Right atrium auricular region (tissue), 2 donors: Measurements from ENCODE around the gene SHMT2. TPM values are rescaled to one million over a fixed set of nuclear protein-coding genes. Genes with fewer than 3 reads are reported as not detected.
A peak's percentile ranks its signal among the peaks of the same experiment; 100 is the strongest.

Experiments
- DNase-seq: peaks from one replicate; pipeline ENCODE4 v3.0.0-alpha.2; 2019; ENCODE audit warnings: low spot score
- H3K27ac ChIP-seq, 2 donors: fragments of 200-600 bp; sonication (generic); 1 replicate in 1 of 2; 2 replicates in 1 of 2; pipeline ENCODE4 v1.5.1; 2016 to 2019
- H3K27me3 ChIP-seq, 2 donors: fragments of 200-600 bp; sonication (generic); one replicate each; pipeline versions ENCODE4 v1.5.1 to v1.6.0; 2017 to 2019
- H3K36me3 ChIP-seq: fragments of 200-600 bp; sonication (generic); one replicate; pipeline ENCODE4 v1.5.1; 2016
- H3K4me1 ChIP-seq, 2 donors: fragments of 200-600 bp; sonication (generic); one replicate each; pipeline versions ENCODE4 v1.5.1 to v1.6.0; 2017 to 2019
- H3K4me3 ChIP-seq, 2 donors: fragments of 200-600 bp; sonication (generic); 1 replicate in 1 of 2; 2 replicates in 1 of 2; pipeline ENCODE4 v1.5.1; 2017 to 2019; ENCODE audit warnings: mild to moderate bottlenecking in 1 of 2, moderate library complexity in 1 of 2
- H3K9me3 ChIP-seq, 2 donors: fragments of 200-600 bp; sonication (generic); one replicate each; pipeline ENCODE4 v1.5.1; 2019
- total RNA-seq, 2 donors: library from RNA; depleted of rRNA; stranded (reverse); fragments of >200 nt; gene quantifications; one replicate each; pipeline ENCODE4 v1.1.0, GENCODE V29; 2016
- TF ChIP-seq, protein P1 (sequence below), 2 donors: fragments of 200-600 bp; sonication (generic); IDR thresholded peaks; one replicate each; pipeline ENCODE4 v1.5.1; 2019; ENCODE audit warnings: antibody characterized with exemption in 2 of 2

Gene SHMT2
- total RNA-seq, 2 donors from 2014 or later: 16.6 to 33.0 TPM

DNA sequence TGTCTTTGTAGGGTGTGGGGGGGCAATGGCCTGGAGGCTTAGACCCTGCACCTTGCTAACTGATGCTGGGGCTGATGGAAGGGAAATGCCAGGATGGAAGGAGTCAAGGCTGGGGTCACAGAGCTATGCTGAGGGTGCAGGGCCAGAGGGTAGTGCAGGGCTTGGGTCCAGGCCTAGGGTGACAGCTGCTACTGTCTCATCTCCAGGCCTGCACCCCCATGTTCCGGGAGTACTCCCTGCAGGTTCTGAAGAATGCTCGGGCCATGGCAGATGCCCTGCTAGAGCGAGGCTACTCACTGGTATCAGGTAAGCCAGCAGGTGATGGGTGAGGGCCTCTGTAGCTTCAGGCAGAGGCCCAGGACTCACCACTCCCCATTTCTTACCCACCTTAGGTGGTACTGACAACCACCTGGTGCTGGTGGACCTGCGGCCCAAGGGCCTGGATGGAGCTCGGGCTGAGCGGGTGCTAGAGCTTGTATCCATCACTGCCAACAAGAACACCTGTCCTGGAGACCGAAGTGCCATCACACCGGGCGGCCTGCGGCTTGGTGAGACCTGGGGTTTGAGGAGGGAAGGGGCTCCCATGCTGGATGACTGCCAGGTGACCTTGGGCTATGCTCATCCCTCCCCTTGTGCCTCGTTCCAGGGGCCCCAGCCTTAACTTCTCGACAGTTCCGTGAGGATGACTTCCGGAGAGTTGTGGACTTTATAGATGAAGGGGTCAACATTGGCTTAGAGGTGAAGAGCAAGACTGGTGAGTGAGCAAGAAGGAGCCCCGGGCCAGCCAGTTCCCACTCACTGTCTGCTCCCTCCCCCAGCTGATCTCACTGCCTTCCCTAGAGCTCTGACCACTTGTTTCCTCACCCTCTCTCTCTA is 4.1 kb downstream of the SHMT2 start:
- peaks cover 0 to 12% of the 10 kb centered on the region in 2 donors for H3K27me3 ChIP-seq
- no peak overlapping the region for H3K4me3 ChIP-seq
- H3K36me3 ChIP-seq: peaks cover 29% of the 10 kb centered on the region
- H3K4me1 ChIP-seq: peaks cover 0 to 52% of the 10 kb centered on the region in 2 donors
- H3K9me3 ChIP-seq: no peaks in the 10 kb centered on the region
- DNase-seq: no peak
- peak overlapping the region; percentile 41 to 71 for H3K27ac ChIP-seq
- TF ChIP-seq, protein P1, sequence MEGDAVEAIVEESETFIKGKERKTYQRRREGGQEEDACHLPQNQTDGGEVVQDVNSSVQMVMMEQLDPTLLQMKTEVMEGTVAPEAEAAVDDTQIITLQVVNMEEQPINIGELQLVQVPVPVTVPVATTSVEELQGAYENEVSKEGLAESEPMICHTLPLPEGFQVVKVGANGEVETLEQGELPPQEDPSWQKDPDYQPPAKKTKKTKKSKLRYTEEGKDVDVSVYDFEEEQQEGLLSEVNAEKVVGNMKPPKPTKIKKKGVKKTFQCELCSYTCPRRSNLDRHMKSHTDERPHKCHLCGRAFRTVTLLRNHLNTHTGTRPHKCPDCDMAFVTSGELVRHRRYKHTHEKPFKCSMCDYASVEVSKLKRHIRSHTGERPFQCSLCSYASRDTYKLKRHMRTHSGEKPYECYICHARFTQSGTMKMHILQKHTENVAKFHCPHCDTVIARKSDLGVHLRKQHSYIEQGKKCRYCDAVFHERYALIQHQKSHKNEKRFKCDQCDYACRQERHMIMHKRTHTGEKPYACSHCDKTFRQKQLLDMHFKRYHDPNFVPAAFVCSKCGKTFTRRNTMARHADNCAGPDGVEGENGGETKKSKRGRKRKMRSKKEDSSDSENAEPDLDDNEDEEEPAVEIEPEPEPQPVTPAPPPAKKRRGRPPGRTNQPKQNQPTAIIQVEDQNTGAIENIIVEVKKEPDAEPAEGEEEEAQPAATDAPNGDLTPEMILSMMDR (IDR thresholded peaks at IDR 0.05): no peak

DNA sequence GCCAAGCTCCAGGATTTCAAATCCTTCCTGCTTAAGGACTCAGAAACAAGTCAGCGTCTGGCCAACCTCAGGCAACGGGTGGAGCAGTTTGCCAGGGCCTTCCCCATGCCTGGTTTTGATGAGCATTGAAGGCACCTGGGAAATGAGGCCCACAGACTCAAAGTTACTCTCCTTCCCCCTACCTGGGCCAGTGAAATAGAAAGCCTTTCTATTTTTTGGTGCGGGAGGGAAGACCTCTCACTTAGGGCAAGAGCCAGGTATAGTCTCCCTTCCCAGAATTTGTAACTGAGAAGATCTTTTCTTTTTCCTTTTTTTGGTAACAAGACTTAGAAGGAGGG is 4.7 kb downstream of the SHMT2 start:
- Histone ChIP-seq H3K27me3 (peaks cover 0 to 12% of the 10 kb centered on the region in 2 donors), H3K36me3 (peaks cover 29% of the 10 kb centered on the region), H3K4me1 (peaks cover 0 to 54% of the 10 kb centered on the region in 2 donors), H3K9me3 (no peaks in the 10 kb centered on the region), H3K4me3 (no peak overlapping the region), H3K27ac (peak overlapping the region; percentile 41 to 71)
- DNase-seq: no peak
- TF ChIP-seq, protein P1 (IDR thresholded peaks at IDR 0.05): no peak

DNA sequence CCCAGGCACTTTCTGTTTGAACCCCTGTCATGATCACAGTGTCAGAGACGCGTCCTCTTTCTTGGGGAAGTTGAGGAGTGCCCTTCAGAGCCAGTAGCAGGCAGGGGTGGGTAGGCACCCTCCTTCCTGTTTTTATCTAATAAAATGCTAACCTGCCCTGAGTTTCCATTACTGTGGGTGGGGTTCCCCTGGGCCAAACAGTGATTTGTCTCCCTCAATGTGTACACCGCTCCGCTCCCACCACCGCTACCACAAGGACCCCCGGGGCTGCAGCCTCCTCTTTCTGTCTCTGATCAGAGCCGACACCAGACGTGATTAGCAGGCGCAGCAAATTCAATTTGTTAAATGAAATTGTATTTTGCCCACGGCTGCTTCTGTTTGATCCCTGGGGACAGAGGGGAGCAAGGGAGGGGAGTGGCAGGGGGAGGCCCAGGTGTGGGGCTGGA is 5.1 kb downstream of the SHMT2 start:
- Histone ChIP-seq H3K27ac (peak overlapping the region; percentile 41 to 71), H3K4me1 (peaks cover 0 to 55% of the 10 kb centered on the region in 2 donors)

DNA sequence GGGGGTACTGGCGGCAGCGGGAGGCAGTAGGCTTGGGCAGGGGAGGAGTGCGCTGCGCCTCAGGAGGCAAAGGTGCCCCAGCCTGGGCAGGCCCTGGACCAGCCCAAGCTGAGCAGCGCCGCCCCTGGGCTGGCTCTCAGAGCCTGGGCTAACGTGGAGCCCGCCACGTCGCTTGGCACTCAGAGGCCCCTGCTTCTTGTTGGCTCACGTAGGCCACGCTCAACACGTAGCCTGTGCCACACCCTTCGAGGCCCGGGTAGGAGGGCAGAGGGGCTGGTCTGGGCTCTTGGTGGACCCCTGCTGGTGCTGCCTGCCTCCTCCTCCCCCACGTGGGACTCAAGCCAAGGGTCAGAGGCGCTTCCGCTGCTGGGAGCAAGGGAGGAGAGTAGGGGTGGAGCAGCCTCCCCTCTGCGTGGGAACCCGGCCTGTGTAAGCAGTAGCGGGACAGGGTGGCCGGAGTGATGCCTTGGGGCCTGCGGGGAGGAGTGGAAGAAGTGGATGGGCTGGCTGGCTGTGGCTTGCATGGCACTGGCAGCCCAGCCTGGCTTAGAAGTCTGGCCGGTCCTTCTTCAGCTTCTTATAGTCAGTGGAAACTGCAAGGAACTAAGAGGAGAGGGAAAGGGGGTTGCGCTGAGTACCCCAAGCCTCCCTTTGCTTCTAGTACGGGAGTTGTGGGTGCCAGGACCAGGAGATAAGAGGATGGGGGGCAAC is 5.7 kb downstream of the SHMT2 start:
- peaks cover 0 to 55% of the 10 kb centered on the region in 2 donors for H3K4me1 ChIP-seq
- H3K4me3 ChIP-seq: peak overlapping the region; percentile 32 to 42
- H3K27ac ChIP-seq: peak overlapping the region; percentile 41 to 71
- H3K27me3 ChIP-seq: peaks cover 0 to 12% of the 10 kb centered on the region in 2 donors
- no peak for DNase-seq
- TF ChIP-seq, protein P1 (IDR thresholded peaks at IDR 0.05): no peak
- H3K9me3 ChIP-seq: no peaks in the 10 kb centered on the region
- H3K36me3 ChIP-seq: peaks cover 29% of the 10 kb centered on the region

More for the DNA sequence above, 5.1 kb downstream of the SHMT2 start:
- no peaks in the 10 kb centered on the region for H3K9me3 ChIP-seq
- H3K27me3 ChIP-seq: peaks cover 0 to 12% of the 10 kb centered on the region in 2 donors
- H3K36me3 ChIP-seq: peaks cover 29% of the 10 kb centered on the region
- no peak overlapping the region for H3K4me3 ChIP-seq
- TF ChIP-seq, protein P1 (IDR thresholded peaks at IDR 0.05): no peak
- DNase-seq: no peak

DNA sequence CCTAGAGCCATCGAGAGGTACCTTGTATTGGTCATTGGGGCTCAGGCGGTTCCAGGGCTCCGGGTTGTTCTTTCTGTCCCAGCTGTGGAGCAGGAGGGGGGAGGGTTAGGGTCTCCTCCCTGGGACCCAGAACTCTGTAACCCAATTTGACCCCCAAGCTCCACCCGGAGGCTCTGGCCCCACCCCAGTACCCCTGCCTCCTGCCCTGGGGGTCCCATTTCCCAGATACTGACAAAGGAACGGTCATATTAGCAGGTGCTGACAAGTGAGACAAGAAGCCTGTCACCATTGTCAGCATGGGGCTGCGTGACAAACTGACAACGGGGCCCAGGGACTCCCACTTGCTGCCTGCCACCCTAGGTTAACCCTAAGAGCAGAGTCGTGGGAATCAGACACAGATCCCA is 6.2 kb downstream of the SHMT2 start:
- peaks cover 29% of the 10 kb centered on the region for H3K36me3 ChIP-seq
- peaks cover 2 to 12% of the 10 kb centered on the region in 2 donors for H3K27me3 ChIP-seq
- H3K4me1 ChIP-seq: peaks cover 0 to 55% of the 10 kb centered on the region in 2 donors
- peak overlapping the region; percentile 41 to 71 for H3K27ac ChIP-seq
- DNase-seq: no peak
- peak overlapping the region; percentile 32 to 42 for H3K4me3 ChIP-seq
- TF ChIP-seq, protein P1 (IDR thresholded peaks at IDR 0.05): no peak
- H3K9me3 ChIP-seq: no peaks in the 10 kb centered on the region
